HEK293 (cell line): ENCODE results near the gene HPCAL1.

Experiments
- CTCF ChIA-PET: fragments of 350-600 bp; formaldehyde crosslinking; extraction: SDS; loops from one replicate; lab custom pipeline; 2021; ENCODE audit warnings: antibody characterized with exemption; lab: Yijun Ruan, JAX
- POLR2A ChIA-PET: fragments of 300-600 bp; formaldehyde crosslinking; extraction: SDS; loops from one replicate; lab custom pipeline; 2020; ENCODE audit warnings: antibody characterized with exemption, inconsistent platforms; lab: Yijun Ruan, JAX
- H3K27ac ChIP-seq: fragments of 200-500 bp; sonication (Bioruptor generic); 2 replicates; pipeline ENCODE4 v1.5.1; 2014; ENCODE audit warnings: low read depth, low read length, control low read depth, inconsistent platforms; ENCODE audit errors: extremely low read depth
- H3K36me3 ChIP-seq, 2 experiments: fragments of 200-500 bp in 1 of 2; sonication (Bioruptor generic) in 1 of 2; 1 replicate in 1 of 2; 2 replicates in 1 of 2; pipeline ENCODE4 v1.5.1; 2014 to 2017; ENCODE audit warnings: inconsistent platforms in 2 of 2, low read length in 2 of 2; ENCODE audit not compliant: control insufficient read depth in 2 of 2, insufficient read depth in 1 of 2
- H3K4me1 ChIP-seq: fragments of 200-500 bp; sonication (Bioruptor generic); 2 replicates; pipeline ENCODE4 v1.5.1; 2014; ENCODE audit warnings: mild to moderate bottlenecking, low read length, inconsistent platforms; ENCODE audit not compliant: control insufficient read depth, insufficient read depth
- H3K4me3 ChIP-seq: 2 replicates; pipeline ENCODE4 v1.5.1; 2011; ENCODE audit warnings: low read depth, mild to moderate bottlenecking, control low read depth, low read length, moderate library complexity
- H3K9me3 ChIP-seq: fragments of 200-500 bp; sonication (Bioruptor generic); 2 replicates; pipeline ENCODE4 v1.5.1; 2014; ENCODE audit warnings: low read depth, low read length, inconsistent platforms; ENCODE audit not compliant: control insufficient read depth, insufficient read depth
- CTCF ChIP-seq: fragments of 450-650 bp; formaldehyde crosslinking; IDR thresholded peaks from 2 replicates; pipeline ENCODE4 v1.5.1; 2016; ENCODE audit warnings: missing biosample characterization, missing genetic modification characterization
- EGR2 ChIP-seq: fragments of 450-650 bp; formaldehyde crosslinking; IDR thresholded peaks from 2 replicates; pipeline ENCODE4 v1.5.1; 2016; ENCODE audit warnings: low read depth, missing biosample characterization, missing genetic modification characterization
- SP3 ChIP-seq: fragments of 450-650 bp; formaldehyde crosslinking; IDR thresholded peaks from 2 replicates; pipeline ENCODE4 v1.5.1; 2016; ENCODE audit warnings: missing biosample characterization, missing genetic modification characterization
- ZBTB17 ChIP-seq: fragments of 450-650 bp; formaldehyde crosslinking; IDR thresholded peaks from 2 replicates; pipeline ENCODE4 v1.5.1; 2016; ENCODE audit warnings: missing biosample characterization, missing genetic modification characterization
- ZFP3 ChIP-seq: fragments of 450-650 bp; formaldehyde crosslinking; IDR thresholded peaks from 2 replicates; pipeline ENCODE4 v1.5.1; 2016; ENCODE audit warnings: low read depth, missing biosample characterization, missing genetic modification characterization
- ZNF10 ChIP-seq: fragments of 450-650 bp; formaldehyde crosslinking; IDR thresholded peaks from 2 replicates; pipeline ENCODE4 v1.5.1; 2017; ENCODE audit warnings: missing biosample characterization, missing genetic modification characterization
- ZNF239 ChIP-seq: fragments of 450-650 bp; formaldehyde crosslinking; IDR thresholded peaks from 2 replicates; pipeline ENCODE4 v1.5.1; 2016; ENCODE audit warnings: missing biosample characterization, missing genetic modification characterization
- ZNF266 ChIP-seq: fragments of 450-650 bp; formaldehyde crosslinking; IDR thresholded peaks from 2 replicates; pipeline ENCODE4 v1.5.1; 2016; ENCODE audit warnings: missing biosample characterization, missing genetic modification characterization, low read depth
- ZNF324 ChIP-seq: fragments of 450-650 bp; formaldehyde crosslinking; IDR thresholded peaks from 2 replicates; pipeline ENCODE4 v1.5.1; 2016; ENCODE audit warnings: missing biosample characterization, missing genetic modification characterization
- ZNF621 ChIP-seq: fragments of 450-650 bp; formaldehyde crosslinking; IDR thresholded peaks from 2 replicates; pipeline ENCODE4 v1.5.1; 2017; ENCODE audit warnings: missing biosample characterization, missing genetic modification characterization
- ZNF645 ChIP-seq: fragments of 450-650 bp; formaldehyde crosslinking; IDR thresholded peaks from 2 replicates; pipeline ENCODE4; 2016; ENCODE audit warnings: missing biosample characterization, missing genetic modification characterization
- ZNF654 ChIP-seq: fragments of 450-650 bp; formaldehyde crosslinking; IDR thresholded peaks from 2 replicates; pipeline ENCODE4 v1.5.1; 2016; ENCODE audit warnings: low read depth, missing biosample characterization, missing genetic modification characterization
- ZNF701 ChIP-seq: fragments of 450-650 bp; formaldehyde crosslinking; IDR thresholded peaks from 2 replicates; pipeline ENCODE4 v1.5.1; 2016; ENCODE audit warnings: missing biosample characterization, missing genetic modification characterization
- ZNF777 ChIP-seq: fragments of 450-650 bp; formaldehyde crosslinking; IDR thresholded peaks from 2 replicates; pipeline ENCODE4 v1.5.1; 2017; ENCODE audit warnings: missing biosample characterization, missing genetic modification characterization, borderline replicate concordance
- ZNF792 ChIP-seq: fragments of 450-650 bp; formaldehyde crosslinking; IDR thresholded peaks from 2 replicates; pipeline ENCODE4 v1.5.1; 2016; ENCODE audit warnings: missing biosample characterization, missing genetic modification characterization
- TF ChIP-seq, protein P1 (sequence below): fragments of 450-650 bp; formaldehyde crosslinking; IDR thresholded peaks from 2 replicates; pipeline ENCODE4 v1.5.1; 2017; ENCODE audit warnings: missing biosample characterization, missing genetic modification characterization
- TF ChIP-seq, protein P2 (sequence below): fragments of 450-650 bp; formaldehyde crosslinking; IDR thresholded peaks from 2 replicates; pipeline ENCODE4 v1.5.1; 2016; ENCODE audit warnings: missing biosample characterization, missing genetic modification characterization
- TF ChIP-seq, protein P3 (sequence below): fragments of 450-650 bp; formaldehyde crosslinking; IDR thresholded peaks from 2 replicates; pipeline ENCODE4 v1.5.1; 2016; ENCODE audit warnings: missing biosample characterization, missing genetic modification characterization

Gene HPCAL1

GRCh38 chr2:10448576-10449485 lies 146.1 kb downstream of the HPCAL1 start (continued):
- TF ChIP-seq CTCF (tag by site-specific recombination) = peak; percentile 75
- TF ChIP-seq, protein P1, sequence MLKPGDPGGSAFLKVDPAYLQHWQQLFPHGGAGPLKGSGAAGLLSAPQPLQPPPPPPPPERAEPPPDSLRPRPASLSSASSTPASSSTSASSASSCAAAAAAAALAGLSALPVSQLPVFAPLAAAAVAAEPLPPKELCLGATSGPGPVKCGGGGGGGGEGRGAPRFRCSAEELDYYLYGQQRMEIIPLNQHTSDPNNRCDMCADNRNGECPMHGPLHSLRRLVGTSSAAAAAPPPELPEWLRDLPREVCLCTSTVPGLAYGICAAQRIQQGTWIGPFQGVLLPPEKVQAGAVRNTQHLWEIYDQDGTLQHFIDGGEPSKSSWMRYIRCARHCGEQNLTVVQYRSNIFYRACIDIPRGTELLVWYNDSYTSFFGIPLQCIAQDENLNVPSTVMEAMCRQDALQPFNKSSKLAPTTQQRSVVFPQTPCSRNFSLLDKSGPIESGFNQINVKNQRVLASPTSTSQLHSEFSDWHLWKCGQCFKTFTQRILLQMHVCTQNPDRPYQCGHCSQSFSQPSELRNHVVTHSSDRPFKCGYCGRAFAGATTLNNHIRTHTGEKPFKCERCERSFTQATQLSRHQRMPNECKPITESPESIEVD (tag by site-specific recombination) = no peak
- TF ChIP-seq ZNF792 = no peak
- TF ChIP-seq, protein P2, sequence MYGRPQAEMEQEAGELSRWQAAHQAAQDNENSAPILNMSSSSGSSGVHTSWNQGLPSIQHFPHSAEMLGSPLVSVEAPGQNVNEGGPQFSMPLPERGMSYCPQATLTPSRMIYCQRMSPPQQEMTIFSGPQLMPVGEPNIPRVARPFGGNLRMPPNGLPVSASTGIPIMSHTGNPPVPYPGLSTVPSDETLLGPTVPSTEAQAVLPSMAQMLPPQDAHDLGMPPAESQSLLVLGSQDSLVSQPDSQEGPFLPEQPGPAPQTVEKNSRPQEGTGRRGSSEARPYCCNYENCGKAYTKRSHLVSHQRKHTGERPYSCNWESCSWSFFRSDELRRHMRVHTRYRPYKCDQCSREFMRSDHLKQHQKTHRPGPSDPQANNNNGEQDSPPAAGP (tag by site-specific recombination) = 0 out of 2 replicates have a peak, but pooled peaks have one; percentile 25
- 0 out of 2 replicates have a peak, but pooled peaks have one; percentile 32 for TF ChIP-seq SP3 (tag by site-specific recombination)
- TF ChIP-seq ZNF621 (tag by site-specific recombination) = no peak

DNA sequence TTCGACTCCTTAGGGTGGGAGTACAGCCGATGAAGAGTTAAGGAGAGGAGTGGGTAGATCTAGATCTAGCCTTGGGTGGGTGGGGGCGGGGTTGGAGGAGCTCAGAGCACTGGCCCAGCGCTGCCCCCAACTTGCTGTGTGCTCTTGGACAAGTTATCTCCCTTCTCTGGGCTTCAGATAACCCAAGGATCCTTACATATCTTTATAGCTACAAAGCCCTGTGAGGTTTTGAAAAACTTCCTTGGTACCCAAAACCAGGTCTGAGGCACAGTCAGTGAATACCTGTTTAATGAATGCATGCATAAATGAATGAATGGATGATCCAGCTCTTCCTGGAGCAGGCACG lies 146.8 kb downstream of the HPCAL1 start:
- no peak for TF ChIP-seq ZNF239 (tag by site-specific recombination)
- no peak for TF ChIP-seq ZNF324
- no peak for TF ChIP-seq ZBTB17 (tag by site-specific recombination)
- no peak for TF ChIP-seq ZNF654 (tag by site-specific recombination)
- TF ChIP-seq ZNF777 (tag by site-specific recombination) = no peak
- TF ChIP-seq ZNF645 = no peak
- TF ChIP-seq ZFP3 (tag by site-specific recombination) = no peak
- TF ChIP-seq, protein P3, sequence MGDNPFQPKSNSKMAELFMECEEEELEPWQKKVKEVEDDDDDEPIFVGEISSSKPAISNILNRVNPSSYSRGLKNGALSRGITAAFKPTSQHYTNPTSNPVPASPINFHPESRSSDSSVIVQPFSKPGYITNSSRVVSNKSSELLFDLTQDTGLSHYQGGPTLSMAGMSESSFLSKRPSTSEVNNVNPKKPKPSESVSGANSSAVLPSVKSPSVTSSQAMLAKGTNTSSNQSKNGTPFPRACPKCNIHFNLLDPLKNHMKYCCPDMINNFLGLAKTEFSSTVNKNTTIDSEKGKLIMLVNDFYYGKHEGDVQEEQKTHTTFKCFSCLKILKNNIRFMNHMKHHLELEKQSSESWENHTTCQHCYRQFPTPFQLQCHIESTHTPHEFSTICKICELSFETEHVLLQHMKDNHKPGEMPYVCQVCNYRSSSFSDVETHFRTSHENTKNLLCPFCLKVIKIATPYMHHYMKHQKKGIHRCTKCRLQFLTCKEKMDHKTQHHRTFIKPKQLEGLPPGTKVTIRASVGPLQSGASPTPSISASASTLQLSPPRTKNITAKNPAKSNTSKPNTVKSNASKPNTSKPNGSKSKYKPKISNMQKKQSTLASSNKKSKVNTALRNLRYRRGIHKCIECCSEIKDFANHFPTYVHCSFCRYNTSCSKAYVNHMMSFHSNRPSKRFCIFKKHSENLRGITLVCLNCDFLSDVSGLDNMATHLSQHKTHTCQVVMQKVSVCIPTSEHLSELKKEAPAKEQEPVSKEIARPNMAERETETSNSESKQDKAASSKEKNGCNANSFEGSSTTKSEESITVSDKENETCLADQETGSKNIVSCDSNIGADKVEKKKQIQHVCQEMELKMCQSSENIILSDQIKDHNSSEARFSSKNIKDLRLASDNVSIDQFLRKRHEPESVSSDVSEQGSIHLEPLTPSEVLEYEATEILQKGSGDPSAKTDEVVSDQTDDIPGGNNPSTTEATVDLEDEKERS = no peak
- no peak for TF ChIP-seq ZNF10 (tag by site-specific recombination)
- TF ChIP-seq EGR2 (tag by site-specific recombination) = no peak
- no peak for TF ChIP-seq ZNF701 (tag by site-specific recombination)
- no peak for TF ChIP-seq ZNF266 (tag by site-specific recombination)
- peaks cover 11% of the 10 kb centered on the region for H3K4me1 ChIP-seq
- H3K27ac ChIP-seq = no peak overlapping the region
- no peak overlapping the region for H3K4me3 ChIP-seq
- ChIA-PET POLR2A (interaction anchor here (0.6 kb wide), 1 partner anchor 311 kb away, joined by 5 read pairs; no protein-coding TSS in a partner anchor), CTCF (interaction anchor here (1.5 to 4.7 kb wide), 2 partner anchors 12 to 211 kb away, joined by 4 to 16 read pairs; no protein-coding TSS in a partner anchor)
- peaks cover 5 to 10% of the 10 kb centered on the region in 2 experiments; a peak in 2 of 3 replicates for H3K36me3 ChIP-seq
- H3K9me3 ChIP-seq = no peaks in the 10 kb centered on the region
